Ovary (tissue), 9 donors: ENCODE measurements around the gene SPIB. TPM values are rescaled to one million over a fixed set of nuclear protein-coding genes. Genes with fewer than 3 reads are reported as not detected.

Source experiments
- DNase-seq, 5 donors: peaks; one replicate each; pipeline ENCODE4 v3.0.0-alpha.2; 2019 to 2020
- H3K27ac ChIP-seq, 2 donors: fragments of 200-600 bp; one replicate each; pipeline versions ENCODE4 v1.5.1 to v1.8.0; 2019 to 2022
- H3K27me3 ChIP-seq: fragments of 200-600 bp; one replicate; pipeline ENCODE4 v1.8.0; 2022
- H3K36me3 ChIP-seq: fragments of 200-600 bp; sonication (generic); one replicate; pipeline ENCODE4 v1.5.1; 2019
- H3K4me1 ChIP-seq: one replicate; pipeline ENCODE4 v1.8.1; 2013; ENCODE audit warnings: mild to moderate bottlenecking, moderate library complexity; ENCODE audit not compliant: insufficient read depth
- H3K4me3 ChIP-seq: fragments of 200-600 bp; sonication (generic); one replicate; pipeline ENCODE4 v1.5.1; 2017
- H3K9me3 ChIP-seq, 2 donors: fragments of 200-600 bp in 1 of 2; sonication (generic) in 1 of 2; one replicate each; pipeline versions ENCODE4 v1.5.1 to v1.8.1; 2013 to 2019; ENCODE audit warnings: mild to moderate bottlenecking in 1 of 2, moderate library complexity in 1 of 2
- EP300 ChIP-seq: sonication (generic); formaldehyde crosslinking; IDR thresholded peaks from one replicate; pipeline ENCODE4 v1.6.1; 2017; ENCODE audit warnings: antibody characterized with exemption
- POLR2A ChIP-seq: fragments of 450-650 bp; IDR thresholded peaks from one replicate; pipeline ENCODE4 v1.6.1; 2017; ENCODE audit warnings: antibody characterized with exemption, mild to moderate bottlenecking, moderate library complexity
- WGBS, 3 donors: extraction: QIAGEN DNeasy Blood & Tissue Kit in 1 of 3; methylation state at CpG; one replicate each; pipeline versions ENCODE4 v1.1.5 to v1.1.7; 2013 to 2017; 5-methylcytosine and 5-hydroxymethylcytosine counted together
- intact Hi-C, 4 donors: fragments of 100-400 bp; cut with DNase I; formaldehyde crosslinking; loops; one replicate each; pipeline versions ENCODE4 v1.11.0 to v1.15.1; 2022 to 2023
- polyA plus RNA-seq, 2 donors: library from polyadenylated mRNA; stranded (reverse); fragments of 200-250 nt in 1 of 2; fragments of 350-450 nt in 1 of 2; fragmentation: Illumina TruSeq in 1 of 2; extraction: RNeasy Lipid Tissue Mini Kit (QIAGEN cat#74804) in 1 of 2; gene quantifications; one replicate each; pipeline ENCODE4 v1.2.3, GENCODE V29; 2013 to 2014
- total RNA-seq, 7 donors: library from RNA; depleted of rRNA in 2 of 7; stranded (reverse); fragments of >200 nt in 2 of 7; fragmentation: NEBNext Ultra II Directional in 3 of 7; extraction: Animal tissue kit (Norgen Biotek cat#: 25700) in 3 of 7; gene quantifications; one replicate each; pipeline versions ENCODE4 v1.1.0 to v1.2.4, GENCODE V29; 2016 to 2023
- TF ChIP-seq, protein P1 (sequence below), 3 donors: fragments of 450-650 bp in 2 of 3; fragments of 200-600 bp in 1 of 3; IDR thresholded peaks; one replicate each; pipeline versions ENCODE4 v1.5.1 to v1.8.0; 2016 to 2022; ENCODE audit warnings: antibody characterized with exemption in 3 of 3, mild to moderate bottlenecking in 1 of 3
- donor health status: DM: no; HTN: no; CAD: no; lungs with moderate emphysema.
- donor health status: DM: no; HTN: no; CAD: no.
- donor health status: Bipolar disorder and iron deficiency.
- donor health status: DM: yes; HTN: yes; CAD: no.
- donor health status: DM: no; HTN: no; CAD: no.
- donor health status: DM: yes; HTN: yes; CAD: no.

SPIB gene
- total and polyA plus RNA-seq, 9 donors: 0.12 to 0.46 (median 0.25) TPM; not detected in 5

DNA sequence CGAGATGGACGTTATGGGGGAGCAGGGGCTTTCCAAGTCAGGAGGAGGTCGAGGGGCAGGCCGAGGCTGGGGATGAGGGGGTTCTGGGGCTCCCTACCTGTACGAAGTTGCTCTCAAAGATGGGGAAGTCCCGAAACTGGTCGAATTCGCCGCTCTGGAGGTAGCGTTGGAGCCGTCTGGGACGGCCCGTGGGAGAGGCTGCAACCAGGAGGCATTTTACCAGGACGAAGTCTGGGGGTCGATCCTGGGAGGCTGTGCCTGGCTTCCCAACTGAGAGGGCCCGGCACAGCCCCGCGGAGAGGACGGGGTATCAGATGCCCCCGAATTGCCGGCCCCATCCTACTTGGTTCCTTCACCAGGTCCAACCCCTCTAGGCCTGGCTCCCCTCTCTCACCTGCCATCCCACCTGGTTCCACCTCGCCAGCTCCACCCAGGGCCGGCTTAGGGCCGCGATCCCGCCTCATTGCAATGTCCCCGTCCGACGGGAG, 57.0 kb downstream of the SPIB start:
- Histone ChIP-seq H3K9me3 (no peaks in the 10 kb centered on the region), H3K36me3 (no peaks in the 10 kb centered on the region), H3K4me1 (peaks cover 15% of the 10 kb centered on the region), H3K27ac (peak overlapping the region; percentile 60 to 73), H3K4me3 (peak overlapping the region; percentile 90), H3K27me3 (no peaks in the 10 kb centered on the region)
- WGBS, 3 donors: 67 to 69% (median 67%) methylated on average over 27 to 29 of the region's 29 CpGs
- DNase-seq: no peak
- TF ChIP-seq POLR2A (no peak), EP300 (no peak)
- TF ChIP-seq, protein P1, sequence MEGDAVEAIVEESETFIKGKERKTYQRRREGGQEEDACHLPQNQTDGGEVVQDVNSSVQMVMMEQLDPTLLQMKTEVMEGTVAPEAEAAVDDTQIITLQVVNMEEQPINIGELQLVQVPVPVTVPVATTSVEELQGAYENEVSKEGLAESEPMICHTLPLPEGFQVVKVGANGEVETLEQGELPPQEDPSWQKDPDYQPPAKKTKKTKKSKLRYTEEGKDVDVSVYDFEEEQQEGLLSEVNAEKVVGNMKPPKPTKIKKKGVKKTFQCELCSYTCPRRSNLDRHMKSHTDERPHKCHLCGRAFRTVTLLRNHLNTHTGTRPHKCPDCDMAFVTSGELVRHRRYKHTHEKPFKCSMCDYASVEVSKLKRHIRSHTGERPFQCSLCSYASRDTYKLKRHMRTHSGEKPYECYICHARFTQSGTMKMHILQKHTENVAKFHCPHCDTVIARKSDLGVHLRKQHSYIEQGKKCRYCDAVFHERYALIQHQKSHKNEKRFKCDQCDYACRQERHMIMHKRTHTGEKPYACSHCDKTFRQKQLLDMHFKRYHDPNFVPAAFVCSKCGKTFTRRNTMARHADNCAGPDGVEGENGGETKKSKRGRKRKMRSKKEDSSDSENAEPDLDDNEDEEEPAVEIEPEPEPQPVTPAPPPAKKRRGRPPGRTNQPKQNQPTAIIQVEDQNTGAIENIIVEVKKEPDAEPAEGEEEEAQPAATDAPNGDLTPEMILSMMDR (IDR thresholded peaks at IDR 0.05): no peak
- intact Hi-C loops: loop anchor here in 1 of 4 donors (5.0 kb wide), 1 partner anchor 98 kb away; the partner anchor contains the start of gene NR1H2

DNA sequence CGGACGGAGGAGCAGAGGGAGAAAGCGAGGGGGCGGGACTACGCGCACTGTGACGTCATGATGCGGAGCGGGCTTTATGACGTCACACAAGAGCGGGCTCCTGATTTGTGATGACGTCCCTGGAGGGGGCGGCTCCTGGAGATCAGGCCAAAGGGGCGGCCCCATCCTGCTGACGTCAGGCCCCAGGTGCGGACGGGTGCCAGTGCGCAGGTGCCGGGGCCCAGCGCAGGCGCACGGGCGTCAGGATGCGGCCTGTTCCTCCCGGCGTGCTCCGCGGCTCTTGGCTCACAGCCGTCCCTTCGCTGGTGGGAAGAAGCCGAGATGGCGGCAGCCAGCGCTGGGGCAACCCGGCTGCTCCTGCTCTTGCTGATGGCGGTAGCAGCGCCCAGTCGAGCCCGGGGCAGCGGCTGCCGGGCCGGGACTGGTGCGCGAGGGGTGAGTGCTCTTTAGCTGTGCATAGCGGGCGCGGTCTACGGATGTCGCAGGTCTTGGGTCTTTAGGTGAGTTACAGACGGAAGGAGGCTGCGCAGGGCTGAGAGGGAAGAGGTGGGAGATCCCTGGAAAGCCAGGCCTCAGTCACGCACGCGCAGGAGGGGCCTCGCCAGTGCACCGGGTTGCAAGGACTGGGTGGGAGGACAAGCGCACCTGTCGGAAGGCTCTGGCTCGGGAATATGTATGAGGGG, 57.6 kb downstream of the SPIB start, which contains the start of the genes EMC10 and GARIN5A:
TSS of gene EMC10 (plus strand) at position 284 of the 683 bp plus-strand sequence. CDS start at position 322, 38 bp downstream.
TSS of gene GARIN5A (minus strand) at position 625 of the 683 bp plus-strand sequence. CDS start at position 165, 460 bp downstream.
- H3K27ac ChIP-seq: peak within 1 kb of the TSS; percentile 61 to 73
- H3K9me3 ChIP-seq: no peaks in the 10 kb centered on the region
- intact Hi-C loops: loop anchor here in 1 of 4 donors (5.0 kb wide), 1 partner anchor 99 kb away; the partner anchor contains the start of gene NR1H2
- no peaks in the 10 kb centered on the region for H3K36me3 ChIP-seq
- WGBS, 3 donors: 1 to 2% (median 2%) methylated on average over 50 to 58 of the region's 58 CpGs
- H3K4me3 ChIP-seq: peak within 1 kb of the TSS; percentile 90
- no peaks in the 10 kb centered on the region for H3K27me3 ChIP-seq
- peak; percentile 65 for TF ChIP-seq EP300
- TF ChIP-seq, protein P1 (IDR thresholded peaks at IDR 0.05): peak in 1 of 3 donors; percentile 20
- TF ChIP-seq POLR2A: peak; percentile 47
- peaks cover 15% of the 10 kb centered on the region for H3K4me1 ChIP-seq
- peak; percentile 92 to 97 (median 94) for DNase-seq

DNA sequence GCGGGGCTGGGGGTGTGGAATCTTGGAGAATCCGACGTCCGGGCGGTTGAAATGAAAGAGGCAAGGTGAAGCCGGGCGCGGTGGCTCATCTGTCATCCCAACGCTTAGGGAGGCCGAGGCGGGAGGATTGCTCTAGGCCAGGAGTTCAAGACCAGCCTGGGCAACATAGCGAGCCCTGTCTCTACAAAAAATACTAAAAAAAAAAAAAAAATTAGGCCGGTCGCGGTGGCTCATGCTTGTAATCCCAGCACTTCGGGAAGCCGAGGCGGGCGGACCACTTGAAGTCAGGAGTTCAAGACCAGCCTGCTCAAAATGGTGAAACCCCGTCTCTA, 58.1 kb downstream of the SPIB start:
- H3K4me1 ChIP-seq: peaks cover 15% of the 10 kb centered on the region
- no peaks in the 10 kb centered on the region for H3K9me3 ChIP-seq
- no peak for TF ChIP-seq POLR2A
- no peak for TF ChIP-seq EP300
- TF ChIP-seq, protein P1 (IDR thresholded peaks at IDR 0.05): no peak
- 11 to 17% (median 17%) methylated on average over 20 of the region's 20 CpGs for WGBS, 3 donors
- intact Hi-C loops: loop anchor here in 1 of 4 donors (5.0 kb wide), 1 partner anchor 100 kb away; the partner anchor contains the start of gene NR1H2
- peak overlapping the region in 1 of 2 donors; percentile 61 for H3K27ac ChIP-seq
- H3K27me3 ChIP-seq: no peaks in the 10 kb centered on the region
- H3K36me3 ChIP-seq: no peaks in the 10 kb centered on the region
- H3K4me3 ChIP-seq: peak overlapping the region; percentile 90
- DNase-seq: no peak

DNA sequence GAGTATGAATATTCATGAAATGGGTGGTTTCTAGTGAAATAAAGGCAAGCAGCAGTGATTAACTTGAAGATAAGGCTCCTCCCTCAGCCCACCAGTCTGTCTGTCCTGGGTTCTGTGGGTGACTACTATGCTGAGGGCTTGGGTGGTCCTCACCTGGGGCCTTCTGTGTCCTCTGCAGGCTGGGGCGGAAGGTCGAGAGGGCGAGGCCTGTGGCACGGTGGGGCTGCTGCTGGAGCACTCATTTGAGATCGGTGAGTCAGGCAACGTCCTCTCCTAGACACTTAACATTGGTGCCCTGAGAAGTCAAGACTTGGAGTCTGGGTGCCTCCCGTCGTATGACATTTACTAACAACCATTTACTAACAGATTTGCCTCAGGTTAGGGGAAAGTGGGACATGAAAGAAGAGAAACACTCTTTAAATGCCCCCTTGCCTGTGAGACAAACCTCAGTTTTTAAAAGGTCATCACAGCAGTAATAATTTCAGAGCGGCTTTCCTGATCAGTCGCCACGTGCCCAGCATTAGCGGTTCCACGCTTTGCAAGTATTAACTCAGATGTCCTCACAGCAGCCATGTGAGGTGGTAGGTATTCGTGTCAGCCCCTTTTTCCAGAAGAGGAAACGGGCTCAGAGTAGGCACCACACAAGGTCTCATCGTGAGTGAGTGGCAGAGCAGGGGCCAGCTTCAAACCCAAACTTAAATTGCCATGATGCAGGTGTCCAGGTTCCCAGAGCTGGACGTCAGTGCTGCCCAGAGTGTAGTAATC, 59.2 kb downstream of the SPIB start:
- TF ChIP-seq, protein P1 (IDR thresholded peaks at IDR 0.05): no peak
- TF ChIP-seq POLR2A (no peak), EP300 (no peak)
- no peak for DNase-seq
- H3K27me3 ChIP-seq: no peaks in the 10 kb centered on the region
- 94 to 96% (median 95%) methylated on average over 17 of the region's 17 CpGs for WGBS, 3 donors
- no peaks in the 10 kb centered on the region for H3K9me3 ChIP-seq
- no peaks in the 10 kb centered on the region for H3K36me3 ChIP-seq
- intact Hi-C loops: loop anchor here in 1 of 4 donors (5.0 kb wide), 1 partner anchor 101 kb away; the partner anchor contains the start of gene NR1H2
- H3K27ac ChIP-seq: no peak overlapping the region
- H3K4me3 ChIP-seq: no peak overlapping the region
- peaks cover 15% of the 10 kb centered on the region for H3K4me1 ChIP-seq
